Activated CD8-positive, alpha-beta T cell treated with anti-CD3 and anti-CD28 coated beads, Interleukin-2, amount 10 ng/mL, durations not matched to agents 7 days and 5 days (primary cell): ENCODE results near the gene FNBP1. TPM values are rescaled to one million over a fixed set of nuclear protein-coding genes. Genes with fewer than 3 reads are reported as not detected.
"Not testable (repeated sequence)": the region's sequence is repeated elsewhere in the genome, so short reads cannot be mapped to it uniquely, and the experiment has no call there.

Experiments
- ATAC-seq: fragments of 150-1000 bp; cut with Tn5 transposase; one replicate; pipeline ENCODE4 v1.10.0; 2021; ENCODE audit warnings: moderate library complexity
- CTCF ChIA-PET: fragments of 350-600 bp; sonication (Branson Sonifier 250); formaldehyde crosslinking; loops from one replicate; lab custom pipeline; 2021; ENCODE audit warnings: antibody characterized with exemption; lab: Charles Lee
- POLR2A ChIA-PET: fragments of 350-600 bp; sonication (Branson Sonifier 250); formaldehyde crosslinking; loops from one replicate; lab custom pipeline; 2021; ENCODE audit warnings: antibody characterized with exemption; lab: Charles Lee
- DNase-seq: peaks from one replicate; pipeline ENCODE4 v3.0.0-alpha.2; 2020
- H3K27ac Mint-ChIP-seq: one replicate; pipeline ENCODE4 v1.8.0; 2021; ENCODE audit warnings: mild to moderate bottlenecking, mixed read lengths
- H3K27me3 Mint-ChIP-seq: one replicate; pipeline ENCODE4 v1.8.0; 2021; ENCODE audit warnings: low read depth, mixed read lengths
- H3K36me3 Mint-ChIP-seq: one replicate; pipeline ENCODE4 v1.8.0; 2021; ENCODE audit warnings: low read depth, mixed read lengths
- H3K4me1 Mint-ChIP-seq: one replicate; pipeline ENCODE4 v1.8.0; 2021; ENCODE audit warnings: low read depth, mixed read lengths
- H3K4me3 Mint-ChIP-seq: one replicate; pipeline ENCODE4 v1.8.0; 2021; ENCODE audit warnings: mild to moderate bottlenecking, mixed read lengths
- H3K9me3 Mint-ChIP-seq: one replicate; pipeline ENCODE4 v1.8.0; 2022; ENCODE audit warnings: mixed read lengths; ENCODE audit not compliant: insufficient read depth
- total RNA-seq, 2 experiments: library from RNA; stranded (reverse); gene quantifications; one replicate each; pipeline ENCODE4 v1.2.3, GENCODE V29; 2021

FNBP1 gene
- total RNA-seq, 2 experiments from 2014 or later: 173 to 176 TPM

- POLR2A ChIA-PET: no interaction called here
- no peak for ATAC-seq
- Mint-ChIP-seq H3K36me3 (peaks cover 51% of the 10 kb centered on the region), H3K4me3 (no peak overlapping the region), H3K27ac (no peak overlapping the region), H3K4me1 (peaks cover 67% of the 10 kb centered on the region), H3K9me3 (no peaks in the 10 kb centered on the region), H3K27me3 (no peaks in the 10 kb centered on the region)
- no peak for DNase-seq
- CTCF ChIA-PET: interaction anchor here (0.6 to 0.9 kb wide), 2 partner anchors 15 to 24 kb away, joined by 3 to 5 read pairs; no protein-coding TSS in a partner anchor
These were observed 38.9 kb downstream of the FNBP1 start for GRCh38 chr9:130003943-130004552.

- DNase-seq (no peak), ATAC-seq (no peak)
- CTCF ChIA-PET: no interaction called here
- POLR2A ChIA-PET: interaction anchor here (0.6 kb wide), 1 partner anchor 145 kb away, joined by 3 read pairs; no protein-coding TSS in a partner anchor
- Mint-ChIP-seq H3K36me3 (peaks cover 59% of the 10 kb centered on the region), H3K4me3 (no peak overlapping the region), H3K27me3 (no peaks in the 10 kb centered on the region), H3K4me1 (peaks cover 61% of the 10 kb centered on the region), H3K27ac (no peak overlapping the region), H3K9me3 (no peaks in the 10 kb centered on the region)
These were observed 40.7 kb downstream of the FNBP1 start for GRCh38 chr9:130002320-130002719.

GRCh38 chr9:130001190-130001589 is 41.8 kb downstream of the FNBP1 start:
- DNase-seq (no peak), ATAC-seq (no peak)
- peaks cover 54% of the 10 kb centered on the region for H3K36me3 Mint-ChIP-seq
- no peaks in the 10 kb centered on the region for H3K27me3 Mint-ChIP-seq
- H3K9me3 Mint-ChIP-seq: no peaks in the 10 kb centered on the region
- H3K4me3 Mint-ChIP-seq: no peak overlapping the region
- peaks cover 60% of the 10 kb centered on the region for H3K4me1 Mint-ChIP-seq
- ChIA-PET CTCF (interaction anchor here (1.4 to 3.1 kb wide), 3 partner anchors 9 to 38 kb away, joined by 5 to 12 read pairs (median 6); no protein-coding TSS in a partner anchor), POLR2A (interaction anchor here (0.6 kb wide), 1 partner anchor 698 kb away, joined by 4 read pairs; no protein-coding TSS in a partner anchor)
- H3K27ac Mint-ChIP-seq: peak overlapping the region; percentile 34

- Mint-ChIP-seq H3K27ac (peak overlapping the region; percentile 71), H3K4me1 (peaks cover 69% of the 10 kb centered on the region), H3K36me3 (peaks cover 58% of the 10 kb centered on the region), H3K27me3 (no peaks in the 10 kb centered on the region), H3K9me3 (no peaks in the 10 kb centered on the region), H3K4me3 (no peak overlapping the region)
- DNase-seq (no peak), ATAC-seq (no peak)
- POLR2A ChIA-PET: interaction anchor here (1.1 to 1.5 kb wide), 2 partner anchors 12 to 44 kb away, joined by 4 to 9 read pairs; partner anchors contain the start of gene FNBP1
- CTCF ChIA-PET: interaction anchor here (1.2 to 3.1 kb wide), 5 partner anchors 11 to 112 kb away, joined by 3 to 12 read pairs (median 6); no protein-coding TSS in a partner anchor
These were observed 43.9 kb downstream of the FNBP1 start for GRCh38 chr9:129999141-129999510.

- ChIA-PET CTCF (interaction anchor here (1.2 to 3.1 kb wide), 4 partner anchors 12 to 112 kb away, joined by 3 to 12 read pairs (median 7); no protein-coding TSS in a partner anchor), POLR2A (interaction anchor here (1.5 kb wide), 1 partner anchor 12 kb away, joined by 9 read pairs; no protein-coding TSS in a partner anchor)
- DNase-seq (no peak), ATAC-seq (no peak)
- Mint-ChIP-seq H3K27ac (peak overlapping the region; percentile 71), H3K27me3 (no peaks in the 10 kb centered on the region), H3K36me3 (peaks cover 59% of the 10 kb centered on the region), H3K4me3 (no peak overlapping the region), H3K4me1 (peaks cover 70% of the 10 kb centered on the region), H3K9me3 (no peaks in the 10 kb centered on the region)
These were observed 44.4 kb downstream of the FNBP1 start for GRCh38 chr9:129998491-129999140.

GRCh38 chr9:129997706-129998105 is 45.3 kb downstream of the FNBP1 start:
- ChIA-PET POLR2A (interaction anchor here (1.2 kb wide), 1 partner anchor 50 kb away, joined by 5 read pairs; no protein-coding TSS in a partner anchor), CTCF (interaction anchor here (2.8 kb wide), 1 partner anchor 41 kb away, joined by 9 read pairs; no protein-coding TSS in a partner anchor)
- peaks cover 61% of the 10 kb centered on the region for H3K4me1 Mint-ChIP-seq
- DNase-seq, H3K27me3 Mint-ChIP-seq, ATAC-seq, H3K4me3 Mint-ChIP-seq, H3K9me3 Mint-ChIP-seq, H3K27ac Mint-ChIP-seq: not testable (repeated sequence)
- peaks cover 53% of the 10 kb centered on the region for H3K36me3 Mint-ChIP-seq

- DNase-seq (no peak), ATAC-seq (no peak)
- peaks cover 63% of the 10 kb centered on the region for H3K4me1 Mint-ChIP-seq
- H3K27ac Mint-ChIP-seq: peak overlapping the region; percentile 81
- ChIA-PET CTCF (interaction anchor here (0.7 to 2.8 kb wide), 11 partner anchors 11 to 111 kb away, joined by 3 to 9 read pairs (median 4); no protein-coding TSS in a partner anchor), POLR2A (interaction anchor here (0.6 to 1.7 kb wide), 4 partner anchors 16 to 57 kb away, joined by 3 to 4 read pairs (median 4); partner anchors contain the start of gene GPR107)
- peak overlapping the region; percentile 23 for H3K4me3 Mint-ChIP-seq
- peaks cover 56% of the 10 kb centered on the region for H3K36me3 Mint-ChIP-seq
- H3K27me3 Mint-ChIP-seq: no peaks in the 10 kb centered on the region
- no peaks in the 10 kb centered on the region for H3K9me3 Mint-ChIP-seq
These were observed 46.7 kb downstream of the FNBP1 start for GRCh38 chr9:129996161-129996830.

- CTCF ChIA-PET: interaction anchor here (0.7 to 2.8 kb wide), 12 partner anchors 11 to 258 kb away, joined by 3 to 9 read pairs (median 4); no protein-coding TSS in a partner anchor
- H3K4me3 Mint-ChIP-seq: peak overlapping the region; percentile 23
- peaks cover 51% of the 10 kb centered on the region for H3K36me3 Mint-ChIP-seq
These were observed 47.4 kb downstream of the FNBP1 start for GRCh38 chr9:129995409-129996160.

GRCh38 chr9:129994882-129995281 is 48.1 kb downstream of the FNBP1 start:
- ATAC-seq (no peak), DNase-seq (no peak)
- ChIA-PET POLR2A (interaction anchor here (0.9 to 1.1 kb wide), 4 partner anchors 47 to 61 kb away, joined by 3 to 5 read pairs (median 4); partner anchors contain the start of gene GPR107), CTCF (interaction anchor here (1.3 to 1.8 kb wide), 4 partner anchors 14 to 109 kb away, joined by 4 to 6 read pairs (median 6); no protein-coding TSS in a partner anchor)
- Mint-ChIP-seq H3K27ac (peak overlapping the region; percentile 81), H3K9me3 (no peaks in the 10 kb centered on the region), H3K4me3 (peak overlapping the region; percentile 47), H3K36me3 (peaks cover 50% of the 10 kb centered on the region), H3K27me3 (no peaks in the 10 kb centered on the region), H3K4me1 (peaks cover 64% of the 10 kb centered on the region)

More at GRCh38 chr9:129995409-129996160, 47.4 kb downstream of the FNBP1 start:
- ATAC-seq: peak; percentile 52
- H3K27ac Mint-ChIP-seq: peak overlapping the region; percentile 81
- POLR2A ChIA-PET: interaction anchor here (0.6 to 1.7 kb wide), 6 partner anchors 16 to 62 kb away, joined by 3 to 5 read pairs (median 4); partner anchors contain the start of gene GPR107
- H3K9me3 Mint-ChIP-seq: no peaks in the 10 kb centered on the region
- peaks cover 64% of the 10 kb centered on the region for H3K4me1 Mint-ChIP-seq
- H3K27me3 Mint-ChIP-seq: no peaks in the 10 kb centered on the region
- peak; percentile 45 for DNase-seq

GRCh38 chr9:129991139-129991538 is 51.9 kb downstream of the FNBP1 start:
- POLR2A ChIA-PET: interaction anchor here (0.7 to 1.2 kb wide), 4 partner anchors 28 to 104 kb away, joined by 3 read pairs; no protein-coding TSS in a partner anchor
- peaks cover 67% of the 10 kb centered on the region for H3K4me1 Mint-ChIP-seq
- H3K4me3 Mint-ChIP-seq, H3K9me3 Mint-ChIP-seq, ATAC-seq, DNase-seq, H3K27me3 Mint-ChIP-seq: not testable (repeated sequence)
- H3K36me3 Mint-ChIP-seq: peaks cover 53% of the 10 kb centered on the region
- peak overlapping the region; percentile 82 for H3K27ac Mint-ChIP-seq
- CTCF ChIA-PET: interaction anchor here (0.6 to 1.9 kb wide), 4 partner anchors 19 to 106 kb away, joined by 3 to 7 read pairs (median 4); no protein-coding TSS in a partner anchor
